ENCODE data around the gene CDH4.
A peak's percentile ranks its signal among the peaks of the same experiment; 100 is the strongest.

CDH4 gene

GRCh38 chr20:61298661-61299060 lies 46.6 kb downstream of the CDH4 start:
- H3K27ac ChIP-seq: no peak overlapping the region
- no peak for DNase-seq (ENCODE audit: low read depth, low spot score)

- no peak for DNase-seq (ENCODE audit: low read depth, low spot score)
- H3K27ac ChIP-seq: no peak overlapping the region
Measured at GRCh38 chr20:61299104-61299503, 47.0 kb downstream of the CDH4 start.

- no peak for DNase-seq (ENCODE audit: low read depth, low spot score)
- H3K27ac ChIP-seq: no peak overlapping the region
Measured at GRCh38 chr20:61299618-61300017, 47.6 kb downstream of the CDH4 start.

- no peak overlapping the region for H3K27ac ChIP-seq
- no peak for DNase-seq (ENCODE audit: low read depth, low spot score)
Measured at GRCh38 chr20:61300293-61300692, 48.2 kb downstream of the CDH4 start.

GRCh38 chr20:61300709-61301108 lies 48.6 kb downstream of the CDH4 start:
- no peak for DNase-seq (ENCODE audit: low read depth, low spot score)
- no peak overlapping the region for H3K27ac ChIP-seq

GRCh38 chr20:61301711-61302525 lies 49.9 kb downstream of the CDH4 start:
- no peak for DNase-seq (ENCODE audit: low read depth, low spot score)
- no peak overlapping the region for H3K27ac ChIP-seq

GRCh38 chr20:61303217-61303616 lies 51.2 kb downstream of the CDH4 start:
- H3K27ac ChIP-seq: no peak overlapping the region
- no peak for DNase-seq (ENCODE audit: low read depth, low spot score)

GRCh38 chr20:61303675-61304074 lies 51.6 kb downstream of the CDH4 start:
- no peak overlapping the region for H3K27ac ChIP-seq
- DNase-seq (ENCODE audit: low read depth, low spot score): no peak

- no peak for DNase-seq (ENCODE audit: low read depth, low spot score)
- no peak overlapping the region for H3K27ac ChIP-seq
Measured at GRCh38 chr20:61304750-61305149, 52.7 kb downstream of the CDH4 start.

GRCh38 chr20:61306937-61307475 lies 54.9 kb downstream of the CDH4 start:
- H3K27ac ChIP-seq: no peak overlapping the region
- peak; percentile 18 for DNase-seq (ENCODE audit: low read depth, low spot score)

GRCh38 chr20:61307686-61308476 lies 55.8 kb downstream of the CDH4 start:
- no peak overlapping the region for H3K27ac ChIP-seq
- DNase-seq (ENCODE audit: low read depth, low spot score): no peak

GRCh38 chr20:61308477-61308774 lies 56.4 kb downstream of the CDH4 start:
- no peak for DNase-seq (ENCODE audit: low read depth, low spot score)
- no peak overlapping the region for H3K27ac ChIP-seq

- H3K27ac ChIP-seq: peak overlapping the region; percentile 43
Measured at GRCh38 chr20:61310954-61311353, 58.9 kb downstream of the CDH4 start.

GRCh38 chr20:61311656-61312387 lies 59.8 kb downstream of the CDH4 start:
- H3K27ac ChIP-seq: peak overlapping the region; percentile 43
- DNase-seq (ENCODE audit: low read depth, low spot score): peak; percentile 12

More at GRCh38 chr20:61310954-61311353, 58.9 kb downstream of the CDH4 start:
- peak; percentile 22 for DNase-seq (ENCODE audit: low read depth, low spot score)

- no peak for DNase-seq (ENCODE audit: low read depth, low spot score)
- no peak overlapping the region for H3K27ac ChIP-seq
Measured at GRCh38 chr20:61312925-61313324, 60.9 kb downstream of the CDH4 start.

GRCh38 chr20:61313396-61313795 lies 61.3 kb downstream of the CDH4 start:
- H3K27ac ChIP-seq: no peak overlapping the region
- DNase-seq (ENCODE audit: low read depth, low spot score): no peak

- no peak overlapping the region for H3K27ac ChIP-seq
Measured at GRCh38 chr20:61314326-61315010, 62.4 kb downstream of the CDH4 start.

GRCh38 chr20:61315319-61315718 lies 63.3 kb downstream of the CDH4 start:
- no peak for DNase-seq (ENCODE audit: low read depth, low spot score)
- no peak overlapping the region for H3K27ac ChIP-seq

More at GRCh38 chr20:61314326-61315010, 62.4 kb downstream of the CDH4 start:
- no peak for DNase-seq (ENCODE audit: low read depth, low spot score)

- H3K27ac ChIP-seq: no peak overlapping the region
- DNase-seq (ENCODE audit: low read depth, low spot score): no peak
Measured at GRCh38 chr20:61316346-61316745, 64.3 kb downstream of the CDH4 start.

- no peak for DNase-seq (ENCODE audit: low read depth, low spot score)
- H3K27ac ChIP-seq: no peak overlapping the region
Measured at GRCh38 chr20:61317966-61318530, 66.0 kb downstream of the CDH4 start.
